D721Med (cell line): ENCODE data around the gene CHRND.
"Not testable (repeated sequence)": the region's sequence is repeated elsewhere in the genome, so short reads cannot be mapped to it uniquely, and the experiment has no call there.

ENCODE experiments used
- DNase-seq: peaks from one replicate; pipeline ENCODE4 v3.0.0; 2011; ENCODE audit warnings: low spot score; ENCODE audit not compliant: insufficient read length
- FAIRE-seq: peaks from 2 replicates; lab custom pipeline; 2011; peaks lifted over from hg19 to GRCh38; lab: Jason Lieb, UNC
- TF ChIP-seq, protein P1 (sequence below): IDR thresholded peaks from 2 replicates; pipeline ENCODE4 v1.5.1; 2012; ENCODE audit warnings: mild to moderate bottlenecking, control low read depth; ENCODE audit not compliant: insufficient read depth; ENCODE audit errors: missing control alignments

The CHRND gene

DNA sequence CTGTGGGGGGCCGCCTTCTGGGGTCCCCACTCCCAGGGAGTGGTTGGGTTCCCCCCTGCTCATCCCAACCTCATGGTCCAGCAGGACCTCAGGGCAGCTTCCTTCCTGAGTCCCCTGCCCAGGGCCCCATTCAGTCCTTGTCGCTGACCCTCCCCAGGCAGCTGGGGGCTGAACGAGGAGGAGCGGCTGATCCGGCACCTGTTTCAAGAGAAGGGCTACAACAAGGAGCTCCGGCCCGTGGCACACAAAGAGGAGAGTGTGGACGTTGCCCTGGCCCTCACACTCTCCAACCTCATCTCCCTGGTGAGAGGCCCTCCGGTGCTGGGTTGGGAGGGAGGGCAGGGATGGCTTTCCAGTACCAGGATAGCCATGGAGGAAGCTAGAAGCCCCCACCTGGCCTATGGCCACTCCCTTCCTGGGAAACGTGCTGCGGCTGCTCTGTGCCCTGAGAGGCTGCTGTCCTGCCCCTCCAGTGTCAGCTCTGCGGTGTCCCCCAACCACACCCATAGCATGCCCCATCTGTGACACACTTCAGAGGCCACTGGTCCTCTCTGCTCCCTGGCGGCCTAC, 497 bp downstream of the CHRND start:
- DNase-seq (no peak), FAIRE-seq (no peak)
- TF ChIP-seq, protein P1, sequence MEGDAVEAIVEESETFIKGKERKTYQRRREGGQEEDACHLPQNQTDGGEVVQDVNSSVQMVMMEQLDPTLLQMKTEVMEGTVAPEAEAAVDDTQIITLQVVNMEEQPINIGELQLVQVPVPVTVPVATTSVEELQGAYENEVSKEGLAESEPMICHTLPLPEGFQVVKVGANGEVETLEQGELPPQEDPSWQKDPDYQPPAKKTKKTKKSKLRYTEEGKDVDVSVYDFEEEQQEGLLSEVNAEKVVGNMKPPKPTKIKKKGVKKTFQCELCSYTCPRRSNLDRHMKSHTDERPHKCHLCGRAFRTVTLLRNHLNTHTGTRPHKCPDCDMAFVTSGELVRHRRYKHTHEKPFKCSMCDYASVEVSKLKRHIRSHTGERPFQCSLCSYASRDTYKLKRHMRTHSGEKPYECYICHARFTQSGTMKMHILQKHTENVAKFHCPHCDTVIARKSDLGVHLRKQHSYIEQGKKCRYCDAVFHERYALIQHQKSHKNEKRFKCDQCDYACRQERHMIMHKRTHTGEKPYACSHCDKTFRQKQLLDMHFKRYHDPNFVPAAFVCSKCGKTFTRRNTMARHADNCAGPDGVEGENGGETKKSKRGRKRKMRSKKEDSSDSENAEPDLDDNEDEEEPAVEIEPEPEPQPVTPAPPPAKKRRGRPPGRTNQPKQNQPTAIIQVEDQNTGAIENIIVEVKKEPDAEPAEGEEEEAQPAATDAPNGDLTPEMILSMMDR: no peak

DNA sequence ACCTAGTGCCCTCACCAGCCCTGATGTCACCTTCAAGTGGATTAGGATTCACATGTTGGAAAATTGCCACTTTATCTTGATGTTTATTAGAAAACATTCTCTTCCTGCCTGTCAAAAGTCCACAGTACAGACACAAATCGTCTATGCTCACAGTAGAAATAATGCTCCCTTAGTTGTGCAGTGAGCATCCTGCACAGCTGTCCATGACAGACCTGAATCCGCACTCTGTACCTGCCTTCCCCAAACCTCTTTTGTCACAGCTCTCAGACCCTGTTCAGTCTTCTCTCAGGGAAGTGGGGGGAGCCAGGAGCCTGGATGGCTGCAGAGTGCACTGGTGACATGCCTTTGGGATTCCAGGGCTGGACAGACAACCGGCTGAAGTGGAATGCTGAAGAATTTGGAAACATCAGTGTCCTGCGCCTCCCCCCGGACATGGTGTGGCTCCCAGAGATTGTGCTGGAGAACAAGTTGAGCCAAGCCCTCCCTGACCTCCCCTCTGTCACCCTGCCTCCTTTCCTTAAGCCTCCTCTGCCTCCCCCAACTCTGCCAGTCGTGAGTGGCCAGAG, 2.0 kb downstream of the CHRND start:
- DNase-seq (no peak), FAIRE-seq (no peak)
- TF ChIP-seq, protein P1: no peak

DNA sequence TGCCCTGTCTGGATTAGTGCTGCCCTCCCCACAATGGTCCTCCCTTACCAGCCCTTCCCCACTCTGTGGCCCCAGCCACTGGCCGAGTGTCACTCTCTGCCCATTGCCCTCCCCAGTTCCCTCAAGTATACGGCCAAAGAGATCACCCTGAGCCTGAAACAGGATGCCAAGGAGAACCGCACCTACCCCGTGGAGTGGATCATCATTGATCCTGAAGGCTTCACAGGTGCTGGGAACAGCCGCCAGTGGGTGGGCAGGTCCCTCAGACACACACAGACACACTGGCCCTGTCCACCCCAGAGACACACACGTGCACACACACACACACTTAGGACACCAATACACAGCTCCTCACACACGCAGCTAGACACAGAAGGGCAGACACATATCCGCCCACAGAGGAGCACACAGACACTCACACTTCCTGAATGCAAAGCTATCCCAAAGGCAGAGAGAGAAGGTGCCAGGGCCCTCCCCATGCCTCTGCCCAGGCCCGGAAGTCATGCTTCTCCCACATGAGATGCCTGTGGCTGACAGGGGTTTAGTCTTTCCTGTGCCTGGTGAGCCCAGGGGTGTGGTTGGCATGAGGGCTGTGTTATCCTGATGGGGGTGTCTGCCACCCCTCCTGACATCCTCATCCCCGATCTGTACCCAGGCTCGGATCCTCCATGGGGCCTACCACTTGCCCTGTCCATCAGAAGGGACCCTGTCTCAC, 2.9 kb downstream of the CHRND start:
- TF ChIP-seq, protein P1: no peak
- FAIRE-seq: no peak
- DNase-seq: no peak

DNA sequence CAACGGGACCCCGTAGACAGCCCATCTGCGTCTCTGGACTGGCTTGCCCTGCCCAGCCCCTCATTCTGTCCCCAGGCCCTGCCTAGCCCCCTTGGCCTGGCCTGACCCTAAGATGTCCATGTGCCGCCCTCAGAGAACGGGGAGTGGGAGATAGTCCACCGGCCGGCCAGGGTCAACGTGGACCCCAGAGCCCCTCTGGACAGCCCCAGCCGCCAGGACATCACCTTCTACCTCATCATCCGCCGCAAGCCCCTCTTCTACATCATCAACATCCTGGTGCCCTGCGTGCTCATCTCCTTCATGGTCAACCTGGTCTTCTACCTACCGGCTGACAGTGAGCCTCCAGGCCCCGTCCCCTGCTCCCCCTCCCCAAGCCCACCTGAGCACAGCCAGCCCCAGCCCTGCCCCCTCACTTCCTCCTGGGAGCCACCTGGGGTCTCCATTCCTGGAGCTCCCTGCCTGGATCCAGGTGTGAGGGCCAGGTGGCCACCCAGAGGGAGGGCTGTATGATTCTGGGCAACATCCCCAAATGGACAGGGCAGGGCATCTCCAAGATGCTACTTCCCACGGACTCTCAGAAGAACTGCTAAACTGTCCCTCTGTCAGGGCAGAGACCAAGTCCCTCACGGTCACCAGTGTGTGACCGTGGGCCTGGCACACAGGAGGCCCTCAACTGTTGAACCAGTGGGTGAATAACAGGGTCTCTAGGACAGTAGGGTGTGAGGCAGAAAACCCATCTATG, 4.0 kb downstream of the CHRND start:
- FAIRE-seq: no peak
- no peak for DNase-seq
- TF ChIP-seq, protein P1: no peak

DNA sequence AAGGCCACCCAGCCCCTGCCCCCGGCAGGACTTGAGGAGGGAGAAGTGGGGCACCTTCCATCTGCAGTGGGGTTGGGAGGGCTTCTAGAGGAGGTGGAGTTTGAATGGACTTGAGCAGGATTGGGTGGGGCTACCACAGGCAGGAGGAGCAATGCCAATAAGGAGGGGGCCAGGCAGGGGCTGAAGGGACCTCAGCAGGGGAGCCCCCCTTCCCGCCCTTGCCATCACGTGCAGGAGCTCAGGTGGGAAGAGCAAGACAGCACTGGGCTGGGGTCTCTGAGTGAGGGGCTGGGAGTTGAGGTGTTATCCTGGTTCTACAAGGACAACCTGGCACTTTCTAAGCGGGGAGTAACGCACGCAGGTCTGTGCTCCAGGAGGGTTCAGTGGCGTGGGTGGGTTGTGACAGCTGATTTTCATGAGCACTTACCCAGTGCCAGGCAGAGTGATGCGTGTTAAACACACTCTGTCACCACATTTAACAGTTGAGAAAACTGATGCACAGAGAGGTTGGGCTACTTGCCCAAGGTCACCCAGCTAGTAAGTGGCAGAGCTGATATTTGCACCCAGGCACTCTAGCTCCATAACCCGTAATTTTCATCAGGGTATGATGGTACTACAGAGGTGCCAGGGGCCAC, 4.8 kb downstream of the CHRND start:
- FAIRE-seq (no peak), DNase-seq (no peak)
- TF ChIP-seq, protein P1: no peak

DNA sequence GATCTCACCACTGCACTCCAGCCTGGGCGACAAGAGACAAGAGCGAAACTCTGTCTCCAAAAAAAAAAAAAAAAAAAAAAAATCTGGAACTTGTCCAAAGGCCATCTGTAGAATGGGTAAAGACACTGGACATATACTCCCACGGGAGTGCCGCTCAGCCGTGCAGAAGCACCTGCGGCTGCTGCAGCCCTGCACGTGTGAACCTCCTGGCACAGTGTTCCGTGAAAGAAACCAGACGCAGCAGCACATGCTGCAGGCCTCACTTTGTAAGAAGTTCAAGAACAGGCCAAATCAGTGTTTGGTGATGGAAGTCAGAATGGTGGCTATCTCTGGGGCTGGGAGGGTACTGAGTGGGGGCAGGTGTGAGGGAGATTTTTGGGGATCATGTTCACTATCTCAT, 6.5 kb downstream of the CHRND start:
- FAIRE-seq: no peak
- DNase-seq: no peak
- TF ChIP-seq, protein P1: no peak

DNA sequence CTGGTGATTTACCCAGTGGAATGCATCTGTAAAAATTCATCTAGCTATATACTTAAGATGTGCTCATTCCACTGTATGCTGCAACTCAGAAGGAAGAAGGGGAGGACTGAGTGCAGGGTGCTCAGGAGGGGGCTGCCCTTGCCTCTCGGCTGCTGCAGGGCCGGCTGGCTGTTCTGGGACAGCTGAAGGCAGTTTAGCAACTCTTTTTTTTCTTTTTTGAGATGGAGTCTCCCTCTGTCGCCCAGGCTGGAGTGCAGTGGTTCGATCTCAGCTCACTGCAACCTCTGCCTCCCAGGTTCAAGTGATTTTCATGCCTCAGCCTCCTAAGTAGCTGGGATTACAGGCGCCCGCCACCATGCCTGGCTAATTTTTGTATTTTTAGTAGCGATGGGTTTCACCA, 6.9 kb downstream of the CHRND start:
- FAIRE-seq, DNase-seq: not testable (repeated sequence)
